Superior temporal gyrus (tissue), 1 donor: ENCODE results near the gene CEACAM16.
"Not testable (repeated sequence)": the region's sequence is repeated elsewhere in the genome, so short reads cannot be mapped to it uniquely, and the experiment has no call there.

ENCODE experiments used
- DNase-seq: peaks from one replicate; pipeline ENCODE4 v3.0.0-alpha.2; 2016; ENCODE audit errors: extremely low spot score

The CEACAM16 gene, protein sequence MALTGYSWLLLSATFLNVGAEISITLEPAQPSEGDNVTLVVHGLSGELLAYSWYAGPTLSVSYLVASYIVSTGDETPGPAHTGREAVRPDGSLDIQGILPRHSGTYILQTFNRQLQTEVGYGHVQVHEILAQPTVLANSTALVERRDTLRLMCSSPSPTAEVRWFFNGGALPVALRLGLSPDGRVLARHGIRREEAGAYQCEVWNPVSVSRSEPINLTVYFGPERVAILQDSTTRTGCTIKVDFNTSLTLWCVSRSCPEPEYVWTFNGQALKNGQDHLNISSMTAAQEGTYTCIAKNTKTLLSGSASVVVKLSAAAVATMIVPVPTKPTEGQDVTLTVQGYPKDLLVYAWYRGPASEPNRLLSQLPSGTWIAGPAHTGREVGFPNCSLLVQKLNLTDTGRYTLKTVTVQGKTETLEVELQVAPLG

DNA sequence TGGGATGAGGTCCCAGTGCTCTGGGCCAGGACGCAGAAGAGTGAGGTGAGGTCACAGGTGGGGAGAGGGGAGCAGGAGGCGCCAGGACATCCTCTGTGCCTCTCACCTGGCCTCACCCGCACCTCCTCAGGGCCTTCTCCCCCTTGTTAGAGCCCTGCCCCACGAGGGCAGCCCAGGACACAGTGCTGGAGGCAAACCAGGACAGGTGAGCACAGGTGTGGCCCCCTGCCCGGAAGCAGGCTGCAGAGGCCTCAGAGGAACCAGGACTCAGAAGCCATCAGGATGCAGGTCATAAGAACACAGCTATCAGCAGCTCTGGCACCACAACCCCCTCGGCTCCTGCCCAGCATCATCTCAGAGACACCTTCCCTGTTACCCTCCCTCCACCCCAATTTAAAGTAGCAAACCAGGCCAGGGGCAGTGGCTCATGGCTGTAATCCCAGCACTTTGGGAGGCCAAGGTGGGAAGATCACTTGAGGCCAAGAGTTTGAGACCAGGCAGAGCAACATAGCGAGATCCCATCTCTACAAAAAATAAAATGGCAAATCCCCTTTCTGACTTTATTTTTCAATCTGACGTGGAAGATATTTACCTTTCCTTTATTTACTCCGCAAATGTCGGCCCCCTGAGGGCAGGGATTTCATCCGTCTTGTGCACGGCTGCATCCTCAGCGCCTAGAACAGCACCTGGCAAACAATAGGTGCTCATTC is at the start of gene CEACAM16:
CEACAM16 (plus strand) TSS at position 660 of the 710 bp plus-strand sequence. CDS start 2,306 bp downstream, outside the sequence.
- no peak for DNase-seq

DNA sequence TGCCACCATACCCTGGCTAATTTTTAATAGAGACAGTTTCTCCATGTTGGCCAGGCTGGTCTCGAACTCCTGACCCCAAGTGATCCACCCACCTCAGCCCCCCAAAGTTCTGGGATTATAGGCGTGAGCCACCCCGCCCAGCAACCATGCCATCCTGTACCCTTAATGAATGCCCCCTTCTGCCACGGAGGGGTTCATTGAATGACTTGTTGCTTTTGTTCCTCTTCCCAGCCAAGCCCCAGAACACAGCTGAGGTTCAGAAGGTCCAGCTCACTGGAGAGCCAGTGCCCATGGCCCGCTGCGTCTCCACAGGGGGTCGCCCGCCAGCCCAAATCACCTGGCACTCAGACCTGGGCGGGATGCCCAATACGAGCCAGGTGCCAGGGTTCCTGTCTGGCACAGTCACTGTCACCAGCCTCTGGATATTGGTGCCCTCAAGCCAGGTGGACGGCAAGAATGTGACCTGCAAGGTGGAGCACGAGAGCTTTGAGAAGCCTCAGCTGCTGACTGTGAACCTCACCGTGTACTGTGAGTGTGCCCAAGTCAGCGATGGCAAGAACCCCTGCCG is 49.3 kb upstream of the CEACAM16 start:
- no peak for DNase-seq

DNA sequence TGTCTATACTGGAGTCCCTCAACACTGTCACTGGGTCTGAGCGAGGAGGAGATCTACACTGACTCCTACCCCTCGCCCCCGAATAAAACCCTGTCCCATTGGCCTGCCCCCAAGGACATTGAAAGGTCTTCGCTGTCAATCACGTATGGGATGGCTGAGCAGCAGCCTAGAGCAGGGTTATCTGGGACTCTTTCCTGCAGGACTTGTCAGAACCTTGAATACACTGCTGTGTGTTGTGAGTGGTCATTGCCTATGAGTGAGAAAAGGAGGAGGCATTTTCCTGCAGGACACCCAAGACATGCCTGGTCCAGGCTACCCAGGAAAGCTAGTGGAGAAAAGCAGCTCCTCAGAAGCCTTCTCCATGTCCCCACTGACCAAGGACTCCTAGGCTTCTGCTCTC is 45.6 kb upstream of the CEACAM16 start:
- DNase-seq: no peak

DNA sequence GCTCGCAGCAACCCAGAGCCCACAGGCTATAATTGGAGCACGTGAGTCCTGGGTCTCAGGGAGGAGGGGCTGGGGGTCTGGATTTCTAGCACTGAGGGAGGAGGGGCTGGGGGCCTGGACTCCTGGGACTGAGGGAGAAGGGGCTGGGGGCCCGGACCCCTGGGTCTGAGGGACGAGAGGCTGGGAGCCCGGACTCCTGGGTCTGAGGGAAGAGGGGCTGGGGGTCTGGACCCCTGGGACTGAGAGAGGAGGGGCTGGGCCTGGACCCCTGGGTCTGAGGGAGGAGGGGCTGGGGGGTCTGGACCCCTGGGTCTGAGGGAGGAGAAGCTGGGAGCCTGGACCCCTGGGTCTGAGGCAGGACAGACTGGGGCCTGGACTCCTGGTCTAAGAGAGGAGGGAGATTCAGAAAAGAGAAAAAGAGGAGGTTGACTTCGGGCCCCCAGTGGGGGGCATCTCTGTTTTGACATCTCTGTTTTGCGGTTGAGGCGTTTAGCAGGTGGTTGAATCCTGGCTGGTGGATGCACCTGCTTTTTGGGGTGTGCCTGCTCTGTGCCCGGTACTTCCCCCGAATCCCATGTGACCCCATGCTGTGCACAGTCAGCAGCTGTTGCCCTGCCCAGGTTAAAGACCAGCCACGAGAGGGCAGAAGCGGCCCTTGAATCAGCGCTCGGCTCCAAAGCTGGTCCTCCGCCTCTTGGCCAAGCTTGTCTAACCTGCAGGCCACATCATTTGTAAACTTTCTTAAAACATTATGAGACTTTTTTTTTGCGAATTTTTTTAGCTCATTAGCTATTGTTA is 44.8 kb upstream of the CEACAM16 start:
- no peak for DNase-seq

DNA sequence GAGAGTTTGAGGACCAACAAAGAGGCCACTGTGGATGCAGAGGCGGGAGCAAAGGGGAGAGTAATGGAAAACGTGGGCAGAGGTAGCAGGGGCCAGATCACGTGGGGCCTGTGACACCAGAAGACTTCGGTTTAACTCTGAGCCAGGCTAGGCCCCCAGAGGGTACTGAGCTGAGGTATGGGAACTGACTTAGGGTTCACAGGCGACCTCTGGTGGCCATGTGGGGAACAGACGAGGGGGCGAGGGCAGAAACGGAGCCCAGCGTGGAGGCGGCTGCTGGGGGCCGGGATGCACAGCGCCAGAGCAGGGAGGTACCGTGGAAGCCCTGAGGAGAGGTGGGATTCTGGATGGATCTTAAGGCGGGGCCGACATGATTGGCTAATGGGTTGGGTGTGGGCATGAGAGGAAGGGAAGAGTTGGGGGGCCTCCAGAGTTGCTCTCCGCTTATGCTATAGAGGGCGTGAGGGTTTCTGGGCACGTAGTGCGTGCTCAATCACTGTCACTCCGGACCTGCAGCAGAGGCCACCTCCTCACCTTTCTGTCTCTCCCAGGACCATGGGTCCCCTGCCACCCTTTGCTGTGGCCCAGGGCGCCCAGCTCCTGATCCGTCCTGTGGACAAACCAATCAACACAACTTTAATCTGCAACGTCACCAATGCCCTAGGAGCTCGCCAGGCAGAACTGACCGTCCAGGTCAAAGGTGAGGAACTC is 41.6 kb upstream of the CEACAM16 start:
- peak; percentile 45 for DNase-seq

DNA sequence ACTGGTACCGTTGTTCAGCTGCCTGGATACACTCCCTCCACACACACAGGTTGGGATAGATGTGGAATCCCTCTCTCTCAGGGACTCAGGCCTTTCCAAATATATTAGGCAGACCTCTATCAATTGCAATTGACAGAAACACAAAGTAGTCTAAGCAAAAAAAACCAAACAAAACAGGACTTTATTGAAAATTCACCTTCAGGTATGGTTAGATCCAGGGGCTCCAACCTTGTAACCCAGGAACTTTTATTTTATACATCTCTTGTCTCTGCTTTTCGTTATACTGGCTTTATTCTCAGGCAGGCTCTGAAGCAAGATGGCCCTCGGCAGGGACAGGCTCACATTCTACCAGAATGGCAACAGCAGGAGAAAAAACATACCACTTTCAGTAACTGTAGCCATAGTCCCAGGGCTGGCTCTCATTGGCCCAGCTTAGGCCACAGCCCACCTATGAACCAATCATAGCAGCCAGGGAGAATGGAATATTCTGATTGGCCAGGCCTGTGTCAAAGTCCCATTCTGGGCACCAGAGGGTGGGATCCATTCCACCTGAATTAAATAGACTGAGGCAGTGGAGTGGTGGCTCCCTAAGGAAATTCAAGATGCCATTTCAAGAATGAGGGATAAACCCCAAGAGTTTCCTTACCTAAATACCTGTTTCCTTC is 40.8 kb upstream of the CEACAM16 start:
- DNase-seq: no peak

DNA sequence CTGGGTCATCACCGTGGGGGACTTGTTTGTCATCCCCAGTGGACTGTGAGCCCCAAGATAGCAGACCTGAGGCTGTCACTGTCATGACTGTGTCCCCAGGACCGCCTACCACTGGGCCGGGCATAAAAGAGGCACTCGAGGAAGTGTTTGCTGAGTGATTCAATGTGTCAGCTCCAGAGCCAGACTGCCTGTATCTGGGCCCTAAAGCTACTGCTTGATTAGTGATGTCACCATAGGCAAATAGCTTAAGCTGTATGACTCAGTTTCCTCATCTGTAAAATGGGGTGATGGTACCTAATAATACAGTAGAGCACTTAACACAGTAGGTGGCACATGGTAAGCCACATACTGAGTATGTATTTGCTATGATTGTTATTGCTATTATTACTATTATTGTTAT is 38.9 kb upstream of the CEACAM16 start:
- no peak for DNase-seq

DNA sequence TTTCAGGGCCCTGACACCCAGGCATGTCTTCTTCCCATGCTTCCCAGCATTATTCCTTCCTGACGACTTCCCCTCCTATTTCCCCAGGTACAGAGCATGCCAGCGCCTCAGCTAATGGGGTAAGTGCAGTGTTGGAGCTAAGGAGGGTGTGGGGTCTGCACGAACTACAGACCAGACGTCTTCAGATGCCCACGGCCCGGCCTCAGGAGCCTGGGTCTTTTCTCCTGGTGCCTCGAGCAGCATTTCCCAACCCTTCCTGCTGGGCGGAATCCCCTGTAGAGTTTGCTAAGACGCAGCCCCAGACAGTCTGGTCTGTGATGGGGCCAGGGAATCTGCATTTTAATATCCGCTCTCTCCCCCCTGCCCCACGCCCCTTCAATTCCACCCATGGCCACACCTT is 37.7 kb upstream of the CEACAM16 start:
- DNase-seq: no peak

DNA sequence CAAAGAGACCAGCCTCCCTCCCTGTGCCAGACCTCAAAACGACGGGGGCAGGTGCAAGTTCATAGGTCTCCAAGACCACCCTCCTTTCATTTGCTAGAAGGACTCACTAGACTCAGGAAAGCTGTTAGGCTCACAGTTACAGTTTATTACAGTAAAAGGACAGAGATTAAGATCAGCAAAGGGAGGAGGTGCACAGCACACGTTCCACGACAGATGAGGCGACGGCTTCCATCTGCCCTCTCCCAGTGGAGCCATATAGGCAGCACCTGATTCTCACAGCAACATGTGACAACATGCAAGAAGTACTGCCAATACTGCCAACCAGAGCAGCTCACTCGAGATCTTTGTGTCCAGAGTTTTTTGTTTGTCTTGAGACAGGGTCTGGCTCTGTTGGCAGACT is 37.0 kb upstream of the CEACAM16 start:
- DNase-seq: no peak

DNA sequence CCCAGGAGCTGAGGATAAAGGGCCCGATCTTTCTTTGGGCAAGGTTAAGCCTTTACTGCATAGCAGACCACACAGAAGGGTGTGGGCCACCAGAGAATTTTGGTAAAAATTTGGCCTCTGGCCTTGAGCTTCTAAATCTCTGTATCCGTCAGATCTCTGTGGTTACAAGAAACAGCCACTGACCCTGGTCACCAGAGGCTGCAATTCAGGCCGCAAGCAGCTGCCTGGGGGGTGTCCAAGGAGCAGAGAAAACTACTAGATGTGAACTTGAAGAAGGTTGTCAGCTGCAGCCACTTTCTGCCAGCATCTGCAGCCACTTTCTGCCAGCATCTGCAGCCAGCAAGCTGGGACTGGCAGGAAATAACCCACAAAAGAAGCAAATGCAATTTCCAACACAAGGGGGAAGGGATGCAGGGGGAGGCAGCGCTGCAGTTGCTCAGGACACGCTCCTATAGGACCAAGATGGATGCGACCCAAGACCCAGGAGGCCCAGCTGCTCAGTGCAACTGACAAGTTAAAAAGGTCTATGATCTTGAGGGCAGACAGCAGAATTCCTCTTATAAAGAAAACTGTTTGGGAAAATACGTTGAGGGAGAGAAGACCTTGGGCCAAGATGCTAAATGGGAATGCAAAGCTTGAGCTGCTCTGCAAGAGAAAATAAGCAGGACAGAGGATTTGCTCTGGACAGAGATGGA is 36.1 kb upstream of the CEACAM16 start:
- DNase-seq: no peak

DNA sequence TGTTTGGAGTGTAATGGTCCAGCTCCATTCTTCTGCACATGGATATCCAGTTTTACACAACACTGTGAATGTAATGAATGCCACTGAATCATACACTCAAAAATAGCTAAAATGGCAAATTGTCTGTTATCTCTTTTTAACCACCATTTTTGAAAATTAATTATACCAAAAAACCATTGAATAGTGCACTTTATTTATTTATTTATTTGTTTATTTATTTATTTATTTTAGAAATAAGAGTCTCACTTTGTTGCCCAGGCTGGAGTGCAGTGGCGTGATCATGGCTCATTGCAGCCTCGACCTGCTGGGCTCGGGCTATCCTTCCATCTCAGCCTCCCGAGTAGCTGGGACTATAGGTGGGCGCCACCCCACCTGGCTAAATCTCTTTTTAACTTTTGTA is 35.0 kb upstream of the CEACAM16 start:
- no peak for DNase-seq

DNA sequence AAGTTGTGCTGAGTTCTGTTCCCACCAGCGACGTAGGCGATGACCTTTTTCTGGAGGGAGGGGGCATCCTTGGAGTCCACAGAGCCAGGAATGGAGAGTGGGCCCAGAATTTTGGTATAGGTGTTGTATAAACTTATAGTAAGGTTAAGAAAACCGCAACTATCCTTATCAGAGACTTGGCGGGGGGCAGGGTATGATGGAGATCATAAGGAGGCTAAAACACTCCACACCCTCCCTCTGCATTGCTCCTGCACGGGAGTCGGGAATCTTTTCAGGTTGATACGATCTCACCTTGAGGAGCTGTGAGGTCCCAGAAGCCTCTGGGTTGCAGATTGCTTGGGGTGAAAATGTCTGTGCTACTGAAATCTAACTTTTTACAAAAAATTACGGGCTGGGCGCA is 34.0 kb upstream of the CEACAM16 start:
- no peak for DNase-seq

DNA sequence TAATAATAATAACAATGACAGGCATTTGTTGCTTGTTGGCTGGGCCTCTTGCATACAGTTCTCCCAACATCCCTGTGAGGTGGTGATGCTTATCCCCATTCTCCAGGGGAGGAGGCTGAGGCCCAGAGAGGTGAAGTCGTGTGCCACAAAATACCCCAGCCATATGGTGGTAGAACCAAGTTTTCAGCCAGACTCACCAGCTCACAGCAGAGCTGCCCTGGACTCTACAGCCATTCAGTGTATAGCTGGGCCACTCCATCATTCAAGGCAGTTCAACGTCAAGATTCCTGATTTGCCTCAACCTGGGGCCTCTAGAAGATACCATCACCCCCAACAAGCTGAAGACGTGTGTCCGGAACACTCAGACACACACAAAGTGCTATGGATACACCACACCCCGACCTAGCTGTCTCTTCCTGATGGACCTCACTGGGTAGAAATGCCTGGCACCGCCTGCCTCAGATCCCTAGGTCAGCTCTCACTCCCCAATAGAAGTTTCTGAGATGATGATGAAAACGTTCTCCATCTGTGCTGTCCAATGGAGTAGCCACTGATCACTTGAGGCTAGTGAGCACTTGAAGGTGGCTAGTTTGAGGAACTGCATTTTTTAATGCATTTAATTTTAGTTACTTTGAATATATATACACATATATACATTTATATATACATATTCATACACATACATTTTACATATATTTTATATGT is 31.9 kb upstream of the CEACAM16 start:
- no peak for DNase-seq

DNA sequence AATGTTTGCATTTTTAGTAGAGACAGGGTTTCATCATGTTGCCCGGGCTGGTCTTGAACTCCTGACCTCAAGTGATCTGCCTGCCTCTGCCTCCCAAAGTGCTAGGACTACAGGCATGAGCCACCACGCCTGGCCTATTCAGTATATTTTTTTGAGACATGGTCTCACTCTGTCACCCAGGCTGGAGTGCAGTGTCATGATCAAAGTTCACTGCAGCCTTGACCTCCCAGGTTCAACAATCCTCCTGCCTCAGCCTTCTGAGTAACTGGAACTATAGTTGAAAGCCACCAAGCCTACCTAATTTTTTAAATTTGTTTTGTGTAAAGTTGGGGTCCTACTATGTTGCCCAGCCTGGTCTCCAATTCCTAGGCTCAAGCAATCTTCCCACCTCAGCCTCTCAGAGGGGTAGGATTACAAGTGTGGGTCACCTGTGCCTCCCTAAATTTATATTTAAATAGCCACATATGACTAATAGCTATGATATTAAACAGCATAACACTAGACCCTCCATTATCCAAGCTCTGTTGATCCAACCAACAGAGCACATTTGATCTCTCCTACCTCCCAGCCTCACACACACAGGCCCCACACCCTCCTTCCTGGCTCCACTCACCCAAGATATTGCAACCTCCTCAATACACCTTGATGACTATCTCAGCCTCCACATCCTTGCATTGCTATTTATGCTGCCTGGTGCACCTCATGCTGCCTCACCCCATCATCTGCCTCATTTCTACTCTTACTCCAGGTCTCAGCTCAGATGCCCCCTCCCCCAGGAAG is 29.8 kb upstream of the CEACAM16 start:
- DNase-seq: no peak

DNA sequence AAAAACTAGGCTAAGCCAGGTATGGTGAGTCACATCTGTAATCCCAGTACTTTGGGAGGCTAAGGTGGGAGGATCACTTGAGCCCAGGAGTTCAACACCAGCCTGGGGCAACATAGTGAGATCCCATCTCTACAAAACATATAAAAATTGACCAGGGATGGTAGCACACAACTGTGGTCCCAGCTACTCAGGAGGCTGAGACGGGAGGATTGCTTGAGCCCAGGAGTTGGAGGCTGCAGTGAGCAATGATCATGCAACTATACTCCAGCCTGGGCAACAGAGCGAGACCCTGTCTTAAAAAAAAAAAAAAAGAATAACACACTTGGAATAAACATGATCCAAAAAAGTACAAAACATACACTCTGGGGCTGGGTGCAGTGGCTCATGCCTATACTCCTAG is 28.9 kb upstream of the CEACAM16 start:
- not testable (repeated sequence) for DNase-seq

DNA sequence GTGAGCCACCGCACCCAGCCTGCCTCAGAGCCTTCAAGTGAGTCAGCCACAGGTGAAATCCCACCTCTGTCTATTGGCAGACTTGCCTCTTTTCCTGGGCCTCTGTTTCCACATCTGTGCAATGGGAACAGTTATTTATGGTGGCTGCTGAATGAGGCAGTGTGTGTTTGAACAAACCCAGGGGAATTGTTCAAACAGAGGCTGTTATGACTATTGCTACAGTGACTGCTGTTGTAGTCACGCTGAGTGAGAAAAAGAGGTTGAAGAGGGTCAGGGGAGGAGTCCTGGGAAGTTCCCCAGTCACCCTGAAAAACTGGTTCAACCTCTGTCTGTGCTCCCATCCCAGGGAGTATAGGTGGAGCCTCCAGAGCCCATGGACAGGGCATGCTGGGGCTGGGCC is 27.6 kb upstream of the CEACAM16 start, which contains the start of gene CEACAM19:
CEACAM19 (plus strand) TSS at position 83 of the 400 bp plus-strand sequence. CDS start 450 bp downstream, outside the sequence.
- DNase-seq: no peak

DNA sequence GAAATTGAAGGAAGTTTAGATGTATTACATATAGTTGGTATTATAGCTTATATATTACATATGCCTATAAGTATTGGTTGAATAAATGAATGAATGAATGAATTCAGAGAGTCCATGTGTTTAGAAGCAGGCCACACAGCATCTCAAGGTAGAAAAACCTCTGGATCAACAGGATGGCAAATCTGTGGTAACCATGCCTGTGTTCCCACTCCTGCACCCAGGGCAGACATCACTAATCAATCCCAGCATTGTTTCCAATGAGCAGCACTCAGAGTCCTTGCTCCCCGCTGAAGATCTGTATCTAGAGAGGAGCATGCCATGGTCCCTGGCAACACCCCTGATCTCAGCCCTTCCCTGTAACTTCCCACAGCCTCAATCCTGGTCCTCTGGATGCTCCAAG is 26.7 kb upstream of the CEACAM16 start:
- no peak for DNase-seq

DNA sequence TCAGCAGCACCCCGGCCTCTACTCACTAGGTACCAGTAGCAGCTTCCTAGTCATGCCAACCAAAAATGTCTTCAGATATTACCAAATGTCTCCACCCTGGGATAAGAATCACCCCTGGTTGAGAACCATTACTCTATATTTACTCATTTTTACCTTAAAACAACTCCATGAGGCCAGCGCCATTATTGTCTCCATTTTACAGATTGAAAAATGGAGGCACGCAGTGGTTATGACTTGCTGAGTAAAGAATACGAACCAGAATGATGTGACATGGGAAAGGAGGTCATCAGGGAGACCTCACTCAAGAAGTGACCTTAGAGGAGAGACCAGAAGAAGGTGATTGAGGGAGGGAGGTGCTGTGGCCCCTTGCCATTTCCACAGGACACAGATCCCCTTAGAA is 25.4 kb upstream of the CEACAM16 start:
- DNase-seq: no peak

DNA sequence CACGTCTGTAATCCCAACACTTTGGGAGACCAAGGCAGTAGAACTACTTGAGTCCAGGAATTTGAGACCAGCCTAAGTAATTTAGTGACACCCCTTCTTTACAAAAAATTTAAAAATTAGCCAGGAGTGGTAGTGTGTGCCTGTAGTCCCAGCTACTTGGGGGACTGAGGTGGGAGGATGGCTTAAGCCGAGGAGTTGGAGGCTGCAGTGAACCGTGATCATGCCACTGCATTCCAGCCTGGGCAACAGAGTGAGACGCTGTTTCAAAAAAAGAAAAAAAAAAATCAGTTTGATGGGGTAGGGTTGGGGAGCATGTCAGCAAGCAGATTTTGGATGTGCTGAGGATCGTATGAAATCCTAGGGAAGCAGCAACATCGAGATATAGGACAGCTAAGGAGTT is 23.4 kb upstream of the CEACAM16 start:
- no peak for DNase-seq
